Germinal center (tissue), 1 donor: ENCODE data around the gene GSE1.
"Not testable (repeated sequence)": the region's sequence is repeated elsewhere in the genome, so short reads cannot be mapped to it uniquely, and the experiment has no call there.

Experiments used
- DNase-seq: peaks from one replicate; pipeline ENCODE4 v3.0.0; 2012; ENCODE audit warnings: mixed read lengths, low spot score

GSE1 gene

DNA sequence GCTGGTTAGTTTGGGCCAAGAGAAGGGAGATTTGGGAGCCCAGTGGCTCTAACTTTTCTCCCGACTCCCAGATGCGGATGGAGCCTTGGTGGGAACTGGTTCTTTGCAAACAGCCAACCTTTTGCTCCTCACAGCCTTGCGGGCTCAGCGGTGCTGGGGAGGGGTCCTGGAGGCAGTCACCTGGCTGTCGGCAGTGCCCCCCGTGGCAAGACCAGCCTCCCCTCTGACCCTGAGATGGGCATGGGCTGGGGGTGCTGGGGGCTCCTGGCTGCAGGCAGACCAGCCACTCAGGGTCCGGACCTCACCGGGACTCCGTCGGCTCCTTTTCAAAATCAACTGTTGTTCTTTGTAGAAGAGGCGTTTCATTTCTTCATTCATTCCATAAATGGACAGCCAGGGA is 21.7 kb upstream of the GSE1 start:
- DNase-seq = no peak

DNA sequence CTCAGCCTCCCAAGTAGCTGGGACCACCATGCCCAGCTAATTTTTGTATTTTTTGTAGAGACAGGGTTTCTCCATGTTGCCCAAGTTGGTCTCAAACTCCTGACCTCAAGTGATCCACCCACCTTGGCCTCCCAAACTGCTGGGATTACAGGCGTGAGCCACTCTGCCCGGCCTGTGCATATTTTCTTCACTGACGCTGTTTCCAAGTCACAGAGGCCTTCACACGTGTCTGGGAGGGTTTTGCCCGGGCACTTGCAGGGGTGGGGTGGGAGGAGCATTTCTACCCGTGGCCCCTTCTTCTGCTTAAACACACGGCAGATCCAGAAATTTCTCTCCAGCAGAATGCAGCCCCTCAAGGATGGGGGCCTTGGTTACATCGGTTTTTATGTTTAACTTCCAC is 20.8 kb upstream of the GSE1 start:
- DNase-seq = not testable (repeated sequence)

DNA sequence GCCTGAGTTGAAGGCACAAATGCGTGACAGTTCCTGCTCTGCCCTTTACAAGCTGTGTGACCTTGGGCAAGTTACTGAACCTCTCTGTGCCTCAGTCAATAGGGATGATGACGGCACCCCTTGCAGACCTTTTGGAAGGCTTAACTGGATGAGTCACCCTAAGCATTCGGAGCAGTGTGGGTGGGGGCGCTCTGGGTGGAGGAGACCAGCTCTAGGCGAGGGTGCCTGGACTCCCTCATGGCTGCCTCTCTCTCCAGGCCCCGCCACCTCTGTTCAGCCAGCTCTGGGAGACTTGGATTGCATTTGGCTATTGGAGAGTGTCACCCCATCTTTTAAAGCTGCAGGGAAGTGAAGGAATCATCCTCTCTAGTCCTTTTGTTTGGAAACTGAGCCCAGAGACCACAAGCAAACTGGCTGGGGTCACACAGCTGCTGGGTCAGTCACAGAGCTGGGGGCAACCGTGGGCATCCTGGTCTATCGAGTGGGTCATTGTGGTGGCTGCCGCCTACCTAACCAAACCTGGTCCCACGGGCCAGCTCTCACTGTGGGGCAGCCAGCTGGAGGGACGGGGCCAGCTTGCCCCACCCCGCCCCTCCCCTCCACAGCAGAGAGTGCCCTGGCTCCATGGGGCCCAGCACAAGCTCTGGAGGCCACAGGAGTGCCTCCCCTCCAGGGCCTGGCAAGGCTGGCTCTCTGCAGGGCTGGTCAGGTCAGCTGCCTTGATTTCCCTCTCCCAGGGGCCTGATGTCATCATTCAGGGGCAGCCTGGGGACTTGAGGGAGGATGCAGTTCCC is 20.2 kb upstream of the GSE1 start:
- no peak for DNase-seq

DNA sequence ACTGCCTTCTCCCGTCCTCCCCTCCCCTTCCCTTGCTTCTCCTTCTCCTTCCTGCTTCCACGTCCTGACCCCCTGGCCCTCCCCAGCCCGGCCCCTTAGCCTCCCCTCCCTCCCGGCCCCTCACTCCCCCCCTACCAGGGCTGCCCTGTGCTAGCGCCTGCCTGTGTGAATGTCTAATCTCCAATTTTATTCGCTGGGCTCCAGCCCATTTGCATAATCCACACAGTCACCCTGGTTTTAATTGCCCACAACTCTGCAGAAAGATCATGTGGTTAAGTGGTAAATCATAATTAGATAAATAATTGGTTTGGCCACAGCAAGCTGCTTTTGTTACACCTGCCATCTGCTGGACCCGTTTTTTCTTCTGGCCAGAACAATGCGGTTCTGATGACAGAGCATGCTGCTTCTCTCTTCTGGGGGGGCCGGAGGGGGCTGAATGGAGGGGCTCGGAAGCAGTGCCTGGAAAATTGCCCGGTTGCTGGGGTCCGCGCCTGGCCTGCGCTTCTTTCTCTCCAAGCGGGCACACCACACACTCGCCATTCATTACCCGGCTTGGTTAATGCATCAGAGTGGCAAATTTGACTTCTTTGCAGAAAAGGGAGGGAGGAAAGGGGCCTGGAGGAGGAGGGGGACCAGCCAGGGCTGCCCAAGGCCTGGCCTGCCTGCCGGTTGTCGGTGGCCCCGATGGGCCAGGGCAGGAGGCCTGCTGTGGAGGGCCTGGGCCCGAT is 19.5 kb upstream of the GSE1 start:
- no peak for DNase-seq

DNA sequence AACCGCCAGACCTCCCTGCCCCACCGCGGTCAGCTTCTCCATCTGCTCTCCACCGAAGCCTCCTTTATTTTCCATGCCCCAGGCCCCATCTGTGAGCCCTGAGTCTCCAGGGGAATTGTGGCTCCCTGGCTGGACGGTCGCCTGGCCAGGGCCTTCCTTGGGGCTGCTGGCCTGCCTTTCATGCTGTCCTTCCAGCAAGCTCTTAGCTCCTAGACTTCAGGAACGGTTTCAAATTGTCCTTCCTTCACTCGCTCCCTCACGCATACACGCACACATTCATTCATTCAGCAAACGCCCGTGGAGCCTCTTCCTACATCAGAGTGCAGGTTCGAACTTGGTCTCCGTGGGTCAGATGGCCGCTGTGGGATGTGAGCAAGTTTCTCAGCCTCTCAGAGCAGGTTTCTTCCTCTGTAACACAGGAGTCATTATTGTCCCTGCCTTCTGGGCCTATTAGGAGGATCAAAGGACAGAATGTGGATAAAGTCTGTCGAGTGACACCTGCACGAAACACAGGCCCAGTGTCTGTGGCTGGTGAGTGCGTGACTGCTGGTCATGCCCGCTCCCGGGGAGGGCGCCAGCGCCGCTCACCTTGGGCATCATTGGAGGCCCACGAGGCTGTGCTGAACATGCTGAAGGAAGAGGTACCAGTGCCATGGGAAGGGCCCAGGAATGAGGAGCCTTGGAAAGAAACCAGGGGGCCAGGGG is 18.7 kb upstream of the GSE1 start:
- DNase-seq = no peak

DNA sequence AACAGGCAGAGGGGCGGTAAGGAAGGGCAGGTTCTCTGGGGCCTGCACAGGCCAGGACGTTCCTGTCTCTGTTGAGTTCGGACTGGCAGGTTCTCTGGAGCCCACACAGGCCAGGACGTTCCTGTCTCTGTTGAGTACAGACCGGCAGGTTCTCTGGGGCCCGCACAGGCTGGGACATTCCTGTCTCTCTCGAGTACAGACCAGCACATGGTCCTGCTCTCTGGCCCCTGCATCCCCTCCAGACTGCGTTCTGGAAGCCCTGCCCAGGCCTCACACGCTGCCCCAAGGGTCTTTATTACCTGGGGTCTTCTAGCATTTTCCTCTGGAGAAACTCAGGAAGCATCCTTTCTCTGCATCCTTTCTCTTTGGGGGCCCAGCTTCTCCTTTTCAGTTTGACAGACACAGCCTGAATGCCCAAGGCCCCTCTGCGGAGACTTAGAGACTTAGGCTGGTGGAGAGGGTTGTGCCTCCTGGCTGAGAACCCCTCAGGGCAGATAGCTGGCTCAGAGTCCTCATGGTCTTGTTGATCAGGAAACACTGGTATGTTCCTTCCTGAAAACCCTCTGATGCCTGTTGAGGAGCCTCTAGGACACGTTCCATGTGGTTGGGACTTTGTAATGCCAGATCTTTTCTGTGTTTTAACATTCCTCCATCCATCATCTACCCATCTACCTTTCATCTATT is 18.0 kb upstream of the GSE1 start:
- DNase-seq = no peak

DNA sequence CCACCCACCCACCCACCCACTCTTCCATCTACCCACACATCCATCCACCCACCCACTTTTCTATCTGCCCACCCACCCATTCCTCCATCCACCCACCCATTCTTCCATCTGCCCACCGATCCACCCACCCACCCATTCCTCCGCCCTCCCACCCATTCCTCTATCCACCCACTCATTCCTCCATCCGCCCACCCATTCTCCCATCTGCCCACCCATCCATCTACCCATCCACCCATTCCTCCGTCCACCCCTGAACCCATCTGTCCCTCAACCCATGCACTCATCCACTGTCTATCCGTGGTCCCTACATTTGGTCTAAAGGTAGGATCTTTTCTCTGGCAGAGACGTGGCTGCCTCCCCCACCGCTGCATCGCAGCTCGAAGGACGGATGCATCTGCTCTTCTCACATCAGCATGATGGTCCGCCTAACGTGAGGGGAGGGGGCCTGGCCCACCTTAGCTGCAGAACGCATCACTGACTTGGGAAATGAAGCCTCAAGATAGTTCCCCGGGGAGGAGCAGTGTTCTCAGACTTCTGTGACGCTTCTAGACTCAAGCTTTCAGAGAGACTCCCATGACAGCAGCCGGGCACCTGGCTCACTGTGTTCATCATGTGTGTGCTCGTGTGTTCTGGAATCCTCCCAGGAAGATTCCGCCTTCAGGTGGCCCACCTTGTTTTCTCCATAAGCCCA is 17.2 kb upstream of the GSE1 start:
- no peak for DNase-seq

DNA sequence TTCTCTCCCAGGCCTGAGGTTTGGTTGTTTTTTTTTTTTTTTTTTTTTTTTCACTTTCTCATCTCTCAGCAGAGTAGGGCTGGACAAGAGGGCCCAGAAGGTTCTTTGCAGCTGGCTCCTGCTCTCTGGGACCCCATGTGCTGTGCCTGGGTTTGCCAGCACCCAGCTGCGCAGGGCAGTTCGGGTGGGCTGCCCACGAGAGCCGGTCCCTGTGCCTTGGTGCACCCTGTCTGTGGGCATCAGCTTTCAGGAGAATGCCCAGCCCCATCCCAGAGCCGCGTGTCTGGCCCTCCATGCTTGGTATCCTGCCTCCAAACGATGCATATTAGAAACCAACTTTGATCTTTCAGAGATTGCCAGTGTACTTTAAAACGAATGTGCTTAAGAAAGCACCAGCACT is 15.0 kb upstream of the GSE1 start:
- DNase-seq = no peak

DNA sequence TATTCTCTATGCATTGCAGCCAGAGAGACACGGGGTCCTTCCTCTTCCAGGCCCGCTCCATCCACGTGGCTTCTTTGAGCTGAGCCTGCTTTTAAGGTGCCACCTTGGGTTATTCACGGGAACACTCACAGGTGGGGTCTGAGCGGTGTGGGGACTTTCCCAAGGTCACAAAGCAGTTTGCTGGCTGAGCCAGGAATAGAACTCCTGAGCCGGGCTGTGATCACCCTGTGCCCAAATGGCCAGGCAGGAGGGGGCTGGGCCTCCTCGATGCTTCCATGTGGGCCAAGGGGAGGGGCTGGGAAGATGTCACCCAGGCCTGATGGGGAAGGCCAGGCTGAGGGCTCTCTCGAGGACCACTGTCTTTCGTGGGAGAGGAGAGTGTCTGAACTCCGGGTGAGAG is 13.0 kb upstream of the GSE1 start:
- no peak for DNase-seq

DNA sequence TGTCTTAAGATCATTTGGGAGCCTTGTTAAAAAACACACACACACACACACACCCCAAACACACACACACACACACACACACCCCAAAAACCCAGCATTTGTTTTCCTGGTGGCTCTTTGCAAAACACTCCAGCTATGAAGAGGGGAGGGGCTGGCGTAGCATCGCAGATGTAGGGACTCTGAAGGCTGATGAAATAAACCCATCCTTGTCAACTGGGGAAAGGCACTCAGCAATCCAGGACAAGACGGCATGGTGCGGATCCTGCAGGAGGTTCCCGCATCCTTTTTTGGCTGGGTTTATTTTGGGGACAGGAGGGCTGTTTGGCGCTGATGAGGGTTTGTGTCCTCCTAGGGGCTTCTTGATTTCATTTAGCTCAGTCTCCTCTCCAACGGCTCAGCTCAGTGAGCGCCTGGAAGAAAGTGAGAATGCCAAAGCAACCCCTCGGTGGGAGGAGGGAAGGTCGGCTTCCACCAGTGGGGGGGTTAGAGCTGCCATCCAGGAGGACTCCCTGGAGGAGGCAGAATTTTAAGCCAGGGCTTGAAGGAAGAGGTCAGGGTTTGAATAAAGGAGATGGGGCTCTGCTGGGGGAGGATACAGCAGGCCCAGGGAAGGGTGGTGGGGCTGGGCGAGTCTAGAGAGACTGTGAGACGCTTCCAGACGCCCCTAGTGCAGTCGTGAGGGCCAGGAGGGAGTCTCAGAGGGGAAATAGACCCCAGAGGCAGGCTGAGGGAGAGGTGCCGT is 12.4 kb upstream of the GSE1 start:
- DNase-seq = no peak

DNA sequence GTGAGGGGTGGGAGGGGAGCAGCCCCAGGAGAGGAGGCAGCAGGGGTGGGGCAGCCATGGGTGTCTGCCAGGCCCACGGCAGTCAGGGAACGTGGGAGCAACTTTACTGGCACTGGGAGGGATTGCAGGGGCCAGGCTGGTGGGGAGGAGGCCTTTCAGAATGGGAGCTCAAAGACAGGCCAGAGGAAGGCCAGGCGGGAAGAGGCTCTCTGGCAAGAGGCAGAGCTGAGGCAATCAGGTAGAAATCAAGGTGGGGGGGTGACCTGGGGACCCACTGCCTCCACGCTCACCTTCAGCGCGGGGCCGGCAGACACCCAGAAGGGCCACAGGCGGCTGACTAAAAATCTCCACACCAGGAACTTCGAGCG is 11.9 kb upstream of the GSE1 start:
- DNase-seq = no peak

DNA sequence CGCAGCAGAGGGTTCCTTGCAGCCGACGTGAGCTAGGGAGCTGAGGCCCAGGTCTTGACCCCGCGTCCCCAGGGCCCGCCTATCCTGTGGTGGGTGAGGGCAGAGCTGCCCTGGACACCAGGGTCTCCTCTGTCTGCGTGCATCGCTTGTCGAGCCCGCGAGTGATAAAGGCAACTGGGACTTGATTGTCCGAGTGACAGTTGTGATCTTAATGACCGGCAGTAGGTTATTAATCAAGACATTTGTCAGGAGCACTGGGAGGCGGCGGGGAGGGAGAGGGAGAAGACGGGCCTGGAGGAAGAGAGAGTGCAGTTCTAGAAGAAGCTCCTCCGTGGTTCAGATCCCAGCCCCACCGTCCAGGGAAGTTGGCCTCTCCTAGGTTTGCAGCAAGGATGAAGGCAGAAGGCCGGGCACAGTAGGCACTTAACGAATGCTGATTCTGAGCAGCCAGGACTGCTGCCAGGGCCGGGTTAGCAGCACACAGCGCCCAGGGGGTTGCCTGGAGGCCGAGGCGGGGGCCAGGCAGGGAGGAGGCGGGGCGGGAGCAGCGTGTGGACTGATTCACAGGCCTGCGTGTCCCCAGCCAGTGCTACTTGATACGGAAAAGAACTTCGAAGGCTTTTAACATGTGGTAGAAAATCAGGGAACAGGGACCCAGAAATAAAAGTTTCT is 11.3 kb upstream of the GSE1 start:
- DNase-seq = no peak

DNA sequence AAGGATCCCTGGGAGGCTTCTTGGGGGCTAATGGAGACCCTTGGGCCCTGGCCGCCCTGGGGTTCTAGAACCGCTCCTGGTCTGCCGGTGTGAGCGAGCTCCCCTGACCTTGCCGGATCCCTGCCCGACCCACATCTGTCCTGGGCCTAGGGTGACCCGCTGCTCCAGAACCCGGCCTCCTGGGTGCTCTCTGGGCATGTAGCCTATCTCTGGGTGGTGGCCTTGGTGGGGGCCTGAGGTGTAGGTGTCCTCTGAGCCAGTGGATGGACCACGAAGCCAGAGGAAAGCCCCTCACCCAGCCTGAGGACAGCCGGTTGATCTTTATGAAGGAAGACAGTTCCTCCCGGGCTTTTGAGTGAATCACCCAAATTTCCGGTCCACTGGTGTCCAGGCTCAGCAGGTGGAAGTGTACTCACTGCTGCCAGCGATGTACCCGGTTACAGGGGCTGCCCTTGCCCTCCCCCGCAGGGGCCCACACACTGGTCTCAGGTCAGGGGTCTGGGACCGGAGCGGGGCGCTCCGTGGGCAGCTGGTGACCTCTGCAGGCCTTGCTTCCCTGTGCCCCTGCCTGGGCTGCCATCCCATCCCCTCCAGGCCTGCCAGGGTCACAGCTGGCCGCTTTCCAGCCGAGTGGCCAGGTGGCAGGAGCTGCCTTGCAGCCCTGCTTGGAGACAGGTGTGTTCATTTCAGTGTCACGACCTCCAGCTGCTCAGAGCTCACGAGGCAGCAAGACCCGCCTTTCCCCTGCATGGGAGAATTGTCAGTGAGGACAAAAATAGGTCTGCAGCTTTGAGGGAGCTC is 10.5 kb upstream of the GSE1 start:
- DNase-seq = no peak

DNA sequence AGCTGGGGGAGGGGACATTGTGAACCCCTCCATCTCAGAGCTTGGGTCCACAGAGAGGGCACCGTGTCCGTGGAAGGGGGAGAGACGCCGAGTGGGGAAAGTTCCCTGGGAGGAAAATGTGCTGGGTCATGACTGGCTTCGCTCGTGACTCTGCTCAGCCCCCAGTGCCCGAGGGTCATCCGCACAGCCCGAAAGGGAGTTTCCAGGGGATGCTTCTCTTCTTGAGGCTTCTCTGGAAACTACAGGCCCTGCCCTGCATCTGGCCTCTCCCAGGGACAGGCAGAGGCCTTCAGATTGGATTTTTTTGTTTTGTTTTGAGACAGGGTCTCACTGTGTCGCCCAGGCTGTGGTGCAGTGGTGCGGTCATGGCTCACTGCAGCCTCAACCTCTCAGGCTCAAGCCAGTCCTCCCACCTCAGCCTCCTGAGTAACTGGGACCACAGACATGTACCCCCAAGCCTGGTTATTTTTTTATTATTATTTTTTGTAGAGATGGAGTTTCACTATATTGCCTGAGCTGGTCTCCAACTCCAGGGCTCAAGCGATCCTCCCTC is 9.8 kb upstream of the GSE1 start:
- no peak for DNase-seq

DNA sequence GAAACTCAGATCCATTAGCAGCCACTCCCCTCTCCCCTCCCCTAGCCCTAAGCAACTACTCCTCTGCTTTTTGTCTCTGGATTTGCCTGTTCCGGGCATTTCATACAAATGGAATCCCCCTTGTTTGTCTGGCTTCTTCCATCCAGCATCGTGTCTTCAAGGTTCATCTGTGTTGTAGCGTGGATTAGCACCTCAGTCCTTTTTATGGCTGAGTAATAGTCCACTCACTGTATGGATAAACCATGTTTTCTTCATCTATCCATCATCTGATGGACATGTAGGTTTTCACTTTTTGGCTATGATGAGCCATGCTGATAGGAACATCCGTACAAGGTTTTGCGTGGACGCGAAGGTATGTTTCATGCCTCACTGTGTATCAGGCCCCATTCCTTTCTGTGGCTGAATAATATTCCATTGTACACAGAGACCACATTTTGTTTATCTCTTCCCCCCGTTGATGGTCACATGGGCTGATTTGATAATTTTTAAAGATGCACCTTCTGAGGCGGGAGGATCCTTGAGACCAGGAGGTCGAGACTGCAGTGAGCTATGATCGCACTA is 8.9 kb upstream of the GSE1 start:
- DNase-seq = no peak

DNA sequence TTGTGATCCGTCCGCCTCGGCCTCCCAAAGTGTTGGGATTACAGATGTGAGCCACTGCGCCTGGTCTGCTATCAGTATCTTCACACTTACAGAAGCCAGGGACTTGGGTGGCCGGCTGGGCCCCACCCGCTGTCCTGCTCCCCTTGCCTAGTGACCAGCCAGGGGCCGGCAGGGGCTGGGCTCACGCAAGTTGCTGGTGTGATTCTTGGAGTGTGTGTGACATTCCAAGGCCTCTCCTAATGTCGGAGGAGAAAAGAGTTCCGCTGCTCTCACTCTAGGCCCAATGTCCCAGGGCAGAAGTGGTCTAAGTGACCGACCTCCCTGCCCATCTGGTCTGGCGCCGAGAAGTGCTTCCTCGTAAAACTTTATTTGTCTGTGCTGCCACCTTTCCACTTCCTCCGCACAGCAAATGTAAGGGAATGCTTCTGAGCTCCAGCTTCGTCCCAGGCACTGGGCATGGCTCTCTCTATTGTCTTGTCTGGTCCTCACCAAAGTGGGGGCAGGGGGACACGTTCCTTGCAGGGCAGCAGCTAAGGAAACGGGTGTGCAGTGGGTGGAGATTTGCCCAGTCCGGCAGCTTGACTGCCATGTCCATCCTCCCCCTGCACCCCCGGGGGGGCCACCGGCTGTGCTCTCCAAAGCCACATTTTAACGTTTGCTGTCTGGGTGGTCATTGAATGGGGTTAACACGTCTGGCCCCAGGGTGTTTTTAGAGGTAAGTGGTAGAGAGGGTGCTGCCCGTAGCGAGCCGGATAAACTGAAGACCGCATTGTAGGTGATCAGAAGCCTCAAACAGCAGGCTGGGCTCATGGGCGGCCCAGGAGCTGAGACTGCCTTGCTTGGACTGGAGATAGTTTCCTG is 7.8 kb upstream of the GSE1 start:
- no peak for DNase-seq

DNA sequence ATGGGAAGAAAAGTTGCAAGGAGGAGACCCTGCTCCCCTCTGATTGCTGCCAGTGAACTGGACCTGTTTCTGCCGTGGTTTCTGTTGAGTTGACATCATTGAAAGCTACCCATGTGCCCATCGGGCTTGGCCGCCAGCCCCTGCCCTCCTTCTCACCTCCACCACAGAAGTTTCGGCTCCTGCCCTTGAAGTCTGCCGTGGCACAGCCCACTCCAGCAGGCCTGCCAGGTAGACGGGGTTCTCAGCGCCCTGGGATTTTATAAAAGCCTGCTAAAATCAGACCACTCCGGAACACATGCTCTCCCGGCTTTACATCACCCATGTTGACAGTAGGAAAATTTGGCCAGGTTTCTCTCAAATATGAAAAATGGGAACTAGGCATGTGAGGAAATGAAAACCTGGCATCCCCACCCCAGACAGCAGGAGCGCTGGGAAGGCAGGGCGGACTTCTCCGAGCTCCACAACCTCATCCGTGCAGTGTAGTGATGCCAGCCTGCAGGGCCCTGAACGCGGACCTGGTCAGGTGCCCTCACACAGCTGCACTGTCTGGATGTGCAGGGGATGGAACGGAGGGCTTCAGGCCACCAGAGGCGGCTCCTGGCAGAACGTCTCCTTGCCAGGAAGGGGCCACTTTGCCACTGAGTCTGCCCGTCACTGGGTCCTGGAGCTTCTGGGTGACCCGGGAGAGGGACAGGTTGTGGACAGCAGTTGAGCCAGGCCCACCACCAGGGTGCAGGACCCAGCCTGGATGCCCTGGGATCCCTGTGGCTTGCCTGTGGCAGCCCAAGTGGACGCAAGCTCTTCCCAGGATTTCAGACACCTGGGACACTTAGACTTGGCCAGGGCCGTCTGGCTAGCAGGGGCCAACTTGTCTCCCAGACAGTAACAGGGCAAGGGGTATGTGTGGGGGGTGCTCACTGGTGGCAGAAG is 6.9 kb upstream of the GSE1 start:
- DNase-seq = no peak
